Trophoblast cell (in vitro differentiated cells and primary cell): Measurements from ENCODE around the gene RBBP8.

ENCODE experiments used
- DNase-seq, 2 donors: peaks; one replicate each; pipeline ENCODE4 v3.0.0-alpha.2; 2016
- H2AFZ ChIP-seq: 2 replicates; pipeline ENCODE4 v1.6.1; 2013; ENCODE audit warnings: low read length, moderate library complexity, mild to moderate bottlenecking; ENCODE audit not compliant: insufficient read depth, poor library complexity
- H2AK5ac ChIP-seq: 2 replicates; pipeline ENCODE4 v1.6.1; 2013; ENCODE audit warnings: mild to moderate bottlenecking, low read length
- H2BK120ac ChIP-seq: 2 replicates; pipeline ENCODE4 v1.6.1; 2013; ENCODE audit warnings: low read length, mild to moderate bottlenecking, moderate library complexity; ENCODE audit not compliant: insufficient read depth, poor library complexity
- H2BK12ac ChIP-seq: 2 replicates; pipeline ENCODE4 v1.6.1; 2013; ENCODE audit warnings: mild to moderate bottlenecking, low read length, moderate library complexity
- H2BK5ac ChIP-seq: 2 replicates; pipeline ENCODE4 v1.6.1; 2013; ENCODE audit warnings: low read length, low read depth, moderate library complexity, mild to moderate bottlenecking; ENCODE audit not compliant: poor library complexity
- H3K14ac ChIP-seq: 2 replicates; pipeline ENCODE4 v1.6.1; 2013; ENCODE audit warnings: mild to moderate bottlenecking, low read length
- H3K18ac ChIP-seq: 2 replicates; pipeline ENCODE4 v1.6.1; 2013; ENCODE audit warnings: mild to moderate bottlenecking, low read length
- H3K23ac ChIP-seq: 2 replicates; pipeline ENCODE4 v1.6.1; 2013; ENCODE audit warnings: low read length
- H3K27ac ChIP-seq: 2 replicates; pipeline ENCODE4 v1.5.1; 2013; ENCODE audit warnings: low read depth, mild to moderate bottlenecking, inconsistent platforms, low read length, moderate library complexity
- H3K27me3 ChIP-seq: 2 replicates; pipeline ENCODE4 v1.6.1; 2013; ENCODE audit warnings: inconsistent platforms, mild to moderate bottlenecking, low read length, moderate library complexity; ENCODE audit not compliant: insufficient read depth
- H3K36me3 ChIP-seq, 2 experiments: 1 replicate in 1 of 2; 2 replicates in 1 of 2; pipeline ENCODE4 v1.6.1; 2013; ENCODE audit warnings: low read length in 2 of 2, mild to moderate bottlenecking in 2 of 2, moderate library complexity in 1 of 2; ENCODE audit not compliant: insufficient read depth in 2 of 2, control insufficient read depth in 1 of 2
- H3K4ac ChIP-seq: 2 replicates; pipeline ENCODE4 v1.6.1; 2013; ENCODE audit warnings: low read depth, mild to moderate bottlenecking, low read length, moderate library complexity
- H3K4me1 ChIP-seq, 2 experiments: 1 replicate in 1 of 2; 2 replicates in 1 of 2; pipeline ENCODE4 v1.6.1; 2013; ENCODE audit warnings: low read length in 2 of 2, mild to moderate bottlenecking in 2 of 2, moderate library complexity in 1 of 2; ENCODE audit not compliant: insufficient read depth in 2 of 2, control insufficient read depth in 1 of 2
- H3K4me2 ChIP-seq: 2 replicates; pipeline ENCODE4 v1.6.1; 2013; ENCODE audit warnings: inconsistent platforms, mild to moderate bottlenecking, low read length, moderate library complexity
- H3K4me3 ChIP-seq: 2 replicates; pipeline ENCODE4 v1.5.1; 2013; ENCODE audit warnings: mild to moderate bottlenecking, low read depth, low read length, inconsistent platforms
- H3K79me1 ChIP-seq: one replicate; pipeline ENCODE4 v1.6.1; 2013; ENCODE audit warnings: low read length
- H3K79me2 ChIP-seq: 2 replicates; pipeline ENCODE4 v1.6.1; 2013; ENCODE audit warnings: low read length, mild to moderate bottlenecking; ENCODE audit not compliant: control insufficient read depth, insufficient read depth, poor library complexity
- H3K9ac ChIP-seq: 2 replicates; pipeline ENCODE4 v1.6.1; 2013; ENCODE audit warnings: mild to moderate bottlenecking, low read length
- H3K9me3 ChIP-seq: 2 replicates; pipeline ENCODE4 v1.6.1; 2013; ENCODE audit warnings: low read depth, mild to moderate bottlenecking, control low read depth, inconsistent platforms, low read length; ENCODE audit not compliant: insufficient read depth
- H4K12ac ChIP-seq: 2 replicates; pipeline ENCODE4 v1.6.1; 2013; ENCODE audit warnings: low read depth, mild to moderate bottlenecking, low read length, moderate library complexity
- H4K8ac ChIP-seq: 2 replicates; pipeline ENCODE4 v1.6.1; 2013; ENCODE audit warnings: low read depth, mild to moderate bottlenecking, low read length, moderate library complexity
- H4K91ac ChIP-seq: one replicate; pipeline ENCODE4 v1.6.1; 2013; ENCODE audit warnings: low read depth, mild to moderate bottlenecking, low read length, moderate library complexity
- WGBS: extraction: QIAGEN DNeasy Blood & Tissue Kit; methylation state at CpG from one replicate; pipeline ENCODE4 v1.1.7; 2013; ENCODE audit warnings: missing lambda C conversion rate; ENCODE audit not compliant: insufficient read length, insufficient coverage; ENCODE audit errors: extremely low coverage; 5-methylcytosine and 5-hydroxymethylcytosine counted together

RBBP8 gene

GRCh38 chr18:22998344-22998743 lies 65.2 kb downstream of the RBBP8 start:
- Histone ChIP-seq H3K9me3 (no peaks in the 10 kb centered on the region), H4K8ac (no peak overlapping the region), H3K27me3 (no peaks in the 10 kb centered on the region), H3K4ac (no peak overlapping the region), H2AK5ac (no peak overlapping the region), H4K91ac (no peak overlapping the region), H2AFZ (no peak overlapping the region), H3K36me3 (peaks cover 7 to 8% of the 10 kb centered on the region in 2 experiments), H3K4me3 (no peak overlapping the region), H2BK12ac (no peak overlapping the region), H3K27ac (no peak overlapping the region), H3K79me2 (no peaks in the 10 kb centered on the region), H3K14ac (no peak overlapping the region), H3K23ac (no peak overlapping the region), H3K79me1 (no peaks in the 10 kb centered on the region), H2BK120ac (no peak overlapping the region), H3K4me2 (no peak overlapping the region), H3K4me1 (no peaks in the 10 kb centered on the region), H3K18ac (no peak overlapping the region), H3K9ac (no peak overlapping the region), H2BK5ac (no peak overlapping the region), H4K12ac (no peak overlapping the region)
- WGBS: no CpG with 5 or more reads among the region's 3 CpGs
- no peak for DNase-seq

GRCh38 chr18:22999212-22999611 lies 66.1 kb downstream of the RBBP8 start:
- no peak overlapping the region for H3K27ac ChIP-seq

GRCh38 chr18:22999647-23000046 lies 66.5 kb downstream of the RBBP8 start:
- Histone ChIP-seq H2AK5ac (no peak overlapping the region), H3K4me3 (no peak overlapping the region), H2AFZ (no peak overlapping the region), H2BK12ac (no peak overlapping the region), H3K27me3 (no peaks in the 10 kb centered on the region), H3K14ac (no peak overlapping the region), H3K79me1 (no peaks in the 10 kb centered on the region), H3K36me3 (peaks cover 9% of the 10 kb centered on the region in 2 experiments), H3K9ac (no peak overlapping the region), H3K79me2 (no peaks in the 10 kb centered on the region), H4K12ac (no peak overlapping the region), H3K27ac (no peak overlapping the region), H3K23ac (no peak overlapping the region), H3K18ac (no peak overlapping the region), H3K4me2 (no peak overlapping the region), H3K9me3 (no peaks in the 10 kb centered on the region), H3K4me1 (no peaks in the 10 kb centered on the region), H2BK5ac (no peak overlapping the region), H3K4ac (no peak overlapping the region), H2BK120ac (no peak overlapping the region), H4K8ac (no peak overlapping the region), H4K91ac (no peak overlapping the region)
- peak in 1 of 2 donors; percentile 8 for DNase-seq
- WGBS: no CpG with 5 or more reads among the region's 2 CpGs

More at GRCh38 chr18:22999212-22999611, 66.1 kb downstream of the RBBP8 start:
- H4K8ac ChIP-seq: no peak overlapping the region
- H4K91ac ChIP-seq: no peak overlapping the region
- H3K9me3 ChIP-seq: no peaks in the 10 kb centered on the region
- no peak overlapping the region for H2BK12ac ChIP-seq
- no peak overlapping the region for H3K14ac ChIP-seq
- H2BK5ac ChIP-seq: no peak overlapping the region
- H2AFZ ChIP-seq: no peak overlapping the region
- no peak overlapping the region for H4K12ac ChIP-seq
- no peaks in the 10 kb centered on the region for H3K79me2 ChIP-seq
- no peaks in the 10 kb centered on the region for H3K79me1 ChIP-seq
- peak; percentile 48 to 77 for DNase-seq
- H3K36me3 ChIP-seq: peaks cover 8% of the 10 kb centered on the region in 2 experiments
- H3K27me3 ChIP-seq: no peaks in the 10 kb centered on the region
- no peak overlapping the region for H3K23ac ChIP-seq
- no peak overlapping the region for H2AK5ac ChIP-seq
- no peak overlapping the region for H2BK120ac ChIP-seq
- H3K18ac ChIP-seq: no peak overlapping the region
- H3K4me2 ChIP-seq: no peak overlapping the region
- no peaks in the 10 kb centered on the region for H3K4me1 ChIP-seq
- no peak overlapping the region for H3K9ac ChIP-seq
- no peak overlapping the region for H3K4ac ChIP-seq
- no peak overlapping the region for H3K4me3 ChIP-seq
- WGBS: no CpG with 5 or more reads among the region's 1 CpG

DNA sequence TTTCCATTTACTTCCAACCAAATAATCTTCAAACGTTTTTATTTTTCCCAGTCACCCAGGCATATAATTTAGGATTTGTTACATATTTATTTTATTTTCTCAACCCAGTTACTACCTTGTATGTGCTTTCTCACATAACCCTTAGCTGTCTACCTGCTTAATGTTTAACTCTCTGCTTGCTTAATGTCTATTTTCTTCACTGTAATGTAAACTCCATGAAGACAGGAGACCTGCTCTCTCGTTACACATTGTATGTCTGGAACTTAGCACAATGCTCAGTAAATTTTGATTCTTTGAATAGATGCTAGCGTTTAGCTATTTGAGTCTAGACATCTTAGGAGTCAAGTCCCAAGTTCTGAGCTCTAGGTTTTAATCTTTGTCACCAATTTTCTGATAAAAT lies 70.2 kb downstream of the RBBP8 start:
- WGBS: 100% methylated on average over 1 of the region's 3 CpGs
- H3K36me3 ChIP-seq: peaks cover 7 to 10% of the 10 kb centered on the region in 2 experiments
- no peak overlapping the region for H3K18ac ChIP-seq

More for the DNA sequence above, 70.2 kb downstream of the RBBP8 start:
- Histone ChIP-seq H2BK120ac (no peak overlapping the region), H4K8ac (no peak overlapping the region), H2AFZ (no peak overlapping the region), H3K4me2 (no peak overlapping the region), H3K23ac (no peak overlapping the region), H3K9me3 (no peaks in the 10 kb centered on the region), H3K27me3 (no peaks in the 10 kb centered on the region), H3K4me3 (no peak overlapping the region), H4K12ac (no peak overlapping the region), H4K91ac (no peak overlapping the region), H3K79me1 (no peaks in the 10 kb centered on the region), H3K4ac (no peak overlapping the region), H3K14ac (no peak overlapping the region), H2BK12ac (no peak overlapping the region), H2AK5ac (no peak overlapping the region), H3K9ac (no peak overlapping the region), H2BK5ac (no peak overlapping the region), H3K79me2 (no peaks in the 10 kb centered on the region), H3K27ac (no peak overlapping the region), H3K4me1 (no peaks in the 10 kb centered on the region)
- no peak for DNase-seq
